T-helper 2 cell treated with Interferon-gamma antibody and Interleukin-4, amounts not matched to agents 5 μg/mL and 100 μg/mL, for 36 hours (primary cell): ENCODE results near the gene CRTAC1.

Experiments used
- DNase-seq: peaks from one replicate; pipeline ENCODE4 v3.0.0; 2021; ENCODE audit warnings: low spot score
- H3K27ac Mint-ChIP-seq: one replicate; pipeline ENCODE4 v1.8.0; 2021; ENCODE audit warnings: mild to moderate bottlenecking, mixed read lengths
- H3K27me3 Mint-ChIP-seq: one replicate; pipeline ENCODE4 v1.8.0; 2021; ENCODE audit warnings: low read depth, mixed read lengths
- H3K36me3 Mint-ChIP-seq: one replicate; pipeline ENCODE4 v1.8.0; 2021; ENCODE audit warnings: low read depth, mixed read lengths
- H3K4me1 Mint-ChIP-seq: one replicate; pipeline ENCODE4 v1.8.0; 2021; ENCODE audit warnings: low read depth, mixed read lengths
- H3K4me3 Mint-ChIP-seq: one replicate; pipeline ENCODE4 v1.8.0; 2022; ENCODE audit warnings: mild to moderate bottlenecking, moderate library complexity, mixed read lengths
- H3K9me3 Mint-ChIP-seq: one replicate; pipeline ENCODE4 v1.8.0; 2021; ENCODE audit warnings: mixed read lengths

CRTAC1 gene

GRCh38 chr10:97822261-97822687 is 208.1 kb downstream of the CRTAC1 start:
- Mint-ChIP-seq H3K27ac (no peak overlapping the region), H3K4me1 (no peaks in the 10 kb centered on the region), H3K27me3 (peaks cover 5% of the 10 kb centered on the region), H3K36me3 (no peaks in the 10 kb centered on the region), H3K4me3 (no peak overlapping the region), H3K9me3 (no peaks in the 10 kb centered on the region)
- DNase-seq: no peak

- no peak overlapping the region for H3K4me3 Mint-ChIP-seq
- no peaks in the 10 kb centered on the region for H3K9me3 Mint-ChIP-seq
- no peak for DNase-seq
- H3K27me3 Mint-ChIP-seq: peaks cover 5% of the 10 kb centered on the region
- no peaks in the 10 kb centered on the region for H3K4me1 Mint-ChIP-seq
- H3K27ac Mint-ChIP-seq: no peak overlapping the region
- no peaks in the 10 kb centered on the region for H3K36me3 Mint-ChIP-seq
Measured at GRCh38 chr10:97821308-97822038, 208.9 kb downstream of the CRTAC1 start.

DNA sequence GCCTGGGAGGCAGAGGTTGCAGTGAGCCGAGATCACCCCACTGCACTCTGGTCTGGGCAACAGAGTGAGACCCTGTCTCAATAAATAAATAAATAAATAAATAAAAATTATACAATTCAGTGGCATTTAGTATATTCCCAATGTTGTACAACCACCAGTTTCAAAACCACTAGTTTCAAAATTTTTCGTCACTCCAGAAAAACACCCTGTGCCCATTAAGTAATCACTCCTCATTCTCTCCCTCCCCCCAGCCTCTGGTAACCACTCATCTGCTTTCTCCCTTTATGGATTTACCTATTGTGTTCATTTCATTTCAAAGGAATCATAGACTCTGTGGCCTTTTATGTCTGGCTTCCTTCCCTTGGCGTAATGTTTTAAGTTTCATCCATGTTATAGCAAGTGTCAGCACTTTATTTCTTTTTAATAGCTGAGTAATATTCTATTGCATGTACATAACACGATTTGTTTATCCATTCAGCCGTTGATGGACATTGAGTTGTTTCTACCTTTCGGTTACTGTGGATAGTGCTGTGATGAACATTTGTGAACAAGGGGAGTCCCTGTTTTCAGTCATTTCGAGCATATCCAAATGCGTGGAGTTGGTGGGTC is 210.2 kb downstream of the CRTAC1 start:
- Mint-ChIP-seq H3K9me3 (no peaks in the 10 kb centered on the region), H3K27me3 (peaks cover 5% of the 10 kb centered on the region), H3K36me3 (no peaks in the 10 kb centered on the region), H3K27ac (no peak overlapping the region), H3K4me1 (no peaks in the 10 kb centered on the region), H3K4me3 (no peak overlapping the region)
- no peak for DNase-seq

DNA sequence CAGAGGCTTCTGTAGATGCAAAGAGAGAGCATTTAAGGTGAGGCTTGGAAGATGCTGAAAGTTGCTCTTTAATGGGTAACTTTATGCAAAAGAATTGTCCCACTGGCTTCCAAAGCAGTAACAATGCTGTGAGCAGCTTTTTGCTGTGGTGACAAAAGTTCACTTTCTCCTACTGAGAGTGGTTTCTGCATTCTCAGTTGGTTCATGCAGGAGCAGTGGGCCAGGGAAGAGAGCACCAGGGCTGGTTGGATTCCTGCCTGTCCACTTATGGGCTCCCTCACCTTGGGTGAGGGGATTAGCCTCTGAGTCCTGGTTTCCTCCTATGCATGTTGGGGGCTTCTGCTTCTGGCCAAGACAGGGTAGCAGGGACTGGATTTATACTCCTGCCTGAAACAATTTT is 211.8 kb downstream of the CRTAC1 start:
- no peak overlapping the region for H3K27ac Mint-ChIP-seq
- H3K27me3 Mint-ChIP-seq: peaks cover 5% of the 10 kb centered on the region
- no peak for DNase-seq
- H3K4me1 Mint-ChIP-seq: no peaks in the 10 kb centered on the region
- H3K4me3 Mint-ChIP-seq: no peak overlapping the region
- H3K9me3 Mint-ChIP-seq: no peaks in the 10 kb centered on the region
- H3K36me3 Mint-ChIP-seq: no peaks in the 10 kb centered on the region

- no peak overlapping the region for H3K27ac Mint-ChIP-seq
Measured at GRCh38 chr10:97816609-97817008, 213.8 kb downstream of the CRTAC1 start.

More at GRCh38 chr10:97816609-97817008, 213.8 kb downstream of the CRTAC1 start:
- Mint-ChIP-seq H3K4me3 (no peak overlapping the region), H3K9me3 (no peaks in the 10 kb centered on the region), H3K4me1 (no peaks in the 10 kb centered on the region), H3K36me3 (no peaks in the 10 kb centered on the region), H3K27me3 (peaks cover 5% of the 10 kb centered on the region)
- DNase-seq: no peak
